ENCODE data around the gene AUP1.

AUP1 gene

DNA sequence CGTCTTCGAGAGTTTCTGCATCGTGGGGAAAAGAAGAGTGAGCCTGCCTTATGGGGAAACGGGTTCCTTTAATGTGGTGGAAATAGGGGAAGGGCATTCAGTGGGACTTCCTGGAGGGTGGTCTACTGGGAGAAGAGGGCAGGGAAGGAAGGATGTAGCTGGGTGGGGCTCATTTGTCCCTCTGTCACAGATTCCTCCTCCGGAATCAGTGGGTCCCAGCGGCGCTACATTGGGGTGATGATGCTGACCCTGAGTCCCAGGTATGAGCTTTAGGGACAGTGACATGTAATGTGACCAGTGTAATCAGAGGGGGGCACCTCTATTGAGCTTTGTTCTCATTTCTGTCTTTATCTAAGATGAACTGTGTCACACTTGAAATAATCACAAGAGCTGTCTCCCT is 2.2 kb upstream of the AUP1 start:
- Histone ChIP-seq H3K36me3 (ENCODE audit: control insufficient read depth in 1 of 2, insufficient read depth in 2 of 2, low read length in 2 of 2) (peaks cover 15 to 29% of the 10 kb centered on the region in 2 donors), H3K9me3 (ENCODE audit: control insufficient read depth in 1 of 2, low read length in 2 of 2) (no peaks in the 10 kb centered on the region), H3K4me3 (ENCODE audit: low read depth in 1 of 2, low read length in 2 of 2) (peak overlapping the region in 1 of 2 donors; percentile 96), H3K4me1 (ENCODE audit: control insufficient read depth in 1 of 2, insufficient read depth in 2 of 2, low read length in 2 of 2) (peaks cover 16 to 25% of the 10 kb centered on the region in 2 donors), H3K27ac (ENCODE audit: low read length) (no peak overlapping the region), H3K27me3 (ENCODE audit: low read depth, low read length) (no peaks in the 10 kb centered on the region)

DNA sequence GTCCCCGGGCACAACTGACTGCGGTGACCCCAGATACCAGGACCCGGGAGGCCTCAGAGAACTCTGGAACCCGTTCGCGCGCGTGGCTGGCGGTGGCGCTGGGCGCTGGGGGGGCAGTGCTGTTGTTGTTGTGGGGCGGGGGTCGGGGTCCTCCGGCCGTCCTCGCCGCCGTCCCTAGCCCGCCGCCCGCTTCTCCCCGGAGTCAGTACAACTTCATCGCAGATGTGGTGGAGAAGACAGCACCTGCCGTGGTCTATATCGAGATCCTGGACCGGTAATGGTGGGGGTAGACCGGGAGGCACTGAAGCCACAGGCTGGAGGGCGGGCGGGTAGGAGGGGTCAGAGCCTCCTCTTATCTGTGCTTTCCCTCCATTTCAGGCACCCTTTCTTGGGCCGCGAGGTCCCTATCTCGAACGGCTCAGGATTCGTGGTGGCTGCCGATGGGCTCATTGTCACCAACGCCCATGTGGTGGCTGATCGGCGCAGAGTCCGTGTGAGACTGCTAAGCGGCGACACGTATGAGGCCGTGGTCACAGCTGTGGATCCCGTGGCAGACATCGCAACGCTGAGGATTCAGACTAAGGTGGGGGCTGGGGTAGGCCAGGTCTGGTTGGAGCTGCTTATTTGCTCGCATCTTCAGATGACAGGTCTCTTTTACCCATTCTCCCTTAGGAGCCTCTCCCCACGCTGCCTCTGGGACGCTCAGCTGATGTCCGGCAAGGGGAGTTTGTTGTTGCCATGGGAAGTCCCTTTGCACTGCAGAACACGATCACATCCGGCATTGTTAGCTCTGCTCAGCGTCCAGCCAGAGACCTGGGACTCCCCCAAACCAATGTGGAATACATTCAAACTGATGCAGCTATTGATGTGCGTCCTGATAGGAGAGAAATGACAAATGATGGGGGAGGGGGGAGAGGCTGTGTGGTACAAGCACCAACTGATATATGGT is 1.0 kb upstream of the AUP1 start:
- H3K27ac ChIP-seq (ENCODE audit: low read length): peak overlapping the region; percentile 70
- peaks cover 18 to 40% of the 10 kb centered on the region in 2 donors for H3K36me3 ChIP-seq (ENCODE audit: control insufficient read depth in 1 of 2, insufficient read depth in 2 of 2, low read length in 2 of 2)
- H3K27me3 ChIP-seq (ENCODE audit: low read depth, low read length): no peaks in the 10 kb centered on the region
- no peaks in the 10 kb centered on the region for H3K9me3 ChIP-seq (ENCODE audit: control insufficient read depth in 1 of 2, low read length in 2 of 2)
- peak overlapping the region; percentile 96 to 99 for H3K4me3 ChIP-seq (ENCODE audit: low read depth in 1 of 2, low read length in 2 of 2)
- H3K4me1 ChIP-seq (ENCODE audit: control insufficient read depth in 1 of 2, insufficient read depth in 2 of 2, low read length in 2 of 2): peaks cover 16 to 25% of the 10 kb centered on the region in 2 donors

DNA sequence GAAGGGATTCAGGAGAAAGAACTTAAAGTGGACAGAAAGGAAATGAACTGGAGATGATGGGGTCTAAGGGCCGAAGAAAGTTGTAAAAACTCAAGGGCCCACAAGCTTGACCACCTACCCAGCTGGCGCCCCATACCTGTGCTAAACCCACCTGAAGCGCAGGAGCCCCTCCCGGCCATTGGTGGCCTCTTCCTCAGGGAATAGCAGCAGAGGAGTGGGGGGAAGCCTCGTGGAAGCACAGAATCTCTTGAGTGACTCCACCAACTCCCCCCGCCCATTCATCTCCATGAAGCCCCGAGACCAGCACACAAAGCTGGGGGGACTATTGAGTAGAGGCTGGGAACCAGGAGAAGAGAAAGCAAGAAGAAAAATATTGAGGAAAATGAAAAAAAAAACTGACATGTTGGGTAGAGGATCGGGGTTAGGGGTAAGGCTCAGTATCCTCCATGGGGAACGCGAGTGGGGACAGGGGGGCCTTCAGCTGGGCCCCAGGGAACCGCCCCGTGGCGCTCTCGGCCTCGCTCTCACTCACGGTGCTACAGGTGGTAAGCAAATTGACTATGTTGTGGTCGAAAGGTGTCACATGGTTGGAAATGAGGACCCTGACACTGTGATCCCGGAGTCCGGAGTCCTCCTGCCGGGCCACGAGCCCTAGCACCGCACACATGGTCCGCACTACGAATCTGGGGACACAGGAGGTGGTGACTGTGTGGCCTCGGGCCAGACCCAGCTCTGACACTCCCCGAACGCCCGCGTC is 728 bp downstream of the AUP1 start:
- H3K36me3 ChIP-seq (ENCODE audit: control insufficient read depth in 1 of 2, insufficient read depth in 2 of 2, low read length in 2 of 2): peaks cover 18 to 42% of the 10 kb centered on the region in 2 donors

DNA sequence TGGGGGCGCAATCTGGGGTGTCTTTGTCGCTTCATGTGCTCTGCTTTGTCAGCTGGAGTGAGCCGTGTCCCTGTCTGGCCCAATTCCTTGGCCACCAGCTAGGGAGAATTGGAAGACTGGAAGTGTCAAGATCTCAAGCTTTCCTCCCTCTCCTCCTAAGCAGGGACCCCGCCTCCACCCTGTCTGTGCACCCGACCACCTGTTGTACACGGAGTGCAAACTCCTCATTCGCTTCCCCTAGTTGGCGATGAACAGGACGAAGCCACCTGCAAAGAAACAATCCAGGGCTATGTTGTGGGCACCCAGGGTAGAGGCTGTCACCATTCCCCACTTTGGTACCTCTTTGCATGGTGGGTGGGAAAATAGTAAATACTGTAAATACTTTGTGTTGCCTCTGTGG is 1.8 kb downstream of the AUP1 start:
- H3K4me1 ChIP-seq (ENCODE audit: control insufficient read depth in 1 of 2, insufficient read depth in 2 of 2, low read length in 2 of 2): peaks cover 16 to 25% of the 10 kb centered on the region in 2 donors
- H3K9me3 ChIP-seq (ENCODE audit: control insufficient read depth in 1 of 2, low read length in 2 of 2): no peaks in the 10 kb centered on the region
- no peaks in the 10 kb centered on the region for H3K27me3 ChIP-seq (ENCODE audit: low read depth, low read length)
- no peak overlapping the region for H3K27ac ChIP-seq (ENCODE audit: low read length)
- H3K36me3 ChIP-seq (ENCODE audit: control insufficient read depth in 1 of 2, insufficient read depth in 2 of 2, low read length in 2 of 2): peaks cover 13 to 35% of the 10 kb centered on the region in 2 donors
- H3K4me3 ChIP-seq (ENCODE audit: low read depth in 1 of 2, low read length in 2 of 2): no peak overlapping the region

More for the DNA sequence above, 728 bp downstream of the AUP1 start:
- Histone ChIP-seq H3K4me1 (ENCODE audit: control insufficient read depth in 1 of 2, insufficient read depth in 2 of 2, low read length in 2 of 2) (peaks cover 16 to 25% of the 10 kb centered on the region in 2 donors), H3K4me3 (ENCODE audit: low read depth in 1 of 2, low read length in 2 of 2) (peak overlapping the region; percentile 96 to 99), H3K27me3 (ENCODE audit: low read depth, low read length) (no peaks in the 10 kb centered on the region), H3K27ac (ENCODE audit: low read length) (peak overlapping the region; percentile 81), H3K9me3 (ENCODE audit: control insufficient read depth in 1 of 2, low read length in 2 of 2) (no peaks in the 10 kb centered on the region)

DNA sequence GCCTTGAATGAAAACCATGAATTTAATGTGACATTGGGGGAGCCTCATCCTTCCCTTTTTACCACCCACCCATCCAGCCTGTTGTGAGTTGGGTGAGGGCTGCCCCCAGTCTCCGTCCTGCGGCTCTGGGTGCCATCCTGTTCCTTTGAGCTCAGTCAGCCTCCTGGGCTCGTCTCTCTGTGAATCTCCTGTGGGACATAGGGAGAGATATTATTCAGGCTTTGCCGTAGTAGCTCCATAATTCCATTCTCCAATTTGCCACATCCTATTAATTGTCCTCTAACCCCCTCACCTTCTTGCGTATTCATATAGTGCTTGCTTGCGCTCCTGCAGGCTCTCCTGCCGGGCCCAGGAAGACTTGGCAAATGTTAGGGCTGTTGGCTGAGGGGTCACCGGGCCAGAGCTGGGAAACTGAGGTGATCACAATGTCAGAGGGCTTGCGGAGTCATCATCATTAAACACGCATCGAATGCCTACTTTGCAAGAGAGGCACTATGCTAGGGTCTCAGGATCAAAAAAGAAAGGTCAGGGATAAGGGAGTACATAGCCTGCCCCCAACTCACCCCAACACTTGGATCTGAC is 2.8 kb downstream of the AUP1 start:
- H3K4me3 ChIP-seq (ENCODE audit: low read depth in 1 of 2, low read length in 2 of 2): no peak overlapping the region
- H3K27me3 ChIP-seq (ENCODE audit: low read depth, low read length): no peaks in the 10 kb centered on the region
- peaks cover 16 to 25% of the 10 kb centered on the region in 2 donors for H3K4me1 ChIP-seq (ENCODE audit: control insufficient read depth in 1 of 2, insufficient read depth in 2 of 2, low read length in 2 of 2)
- no peak overlapping the region for H3K27ac ChIP-seq (ENCODE audit: low read length)
- peaks cover 13 to 30% of the 10 kb centered on the region in 2 donors for H3K36me3 ChIP-seq (ENCODE audit: control insufficient read depth in 1 of 2, insufficient read depth in 2 of 2, low read length in 2 of 2)
- no peaks in the 10 kb centered on the region for H3K9me3 ChIP-seq (ENCODE audit: control insufficient read depth in 1 of 2, low read length in 2 of 2)

DNA sequence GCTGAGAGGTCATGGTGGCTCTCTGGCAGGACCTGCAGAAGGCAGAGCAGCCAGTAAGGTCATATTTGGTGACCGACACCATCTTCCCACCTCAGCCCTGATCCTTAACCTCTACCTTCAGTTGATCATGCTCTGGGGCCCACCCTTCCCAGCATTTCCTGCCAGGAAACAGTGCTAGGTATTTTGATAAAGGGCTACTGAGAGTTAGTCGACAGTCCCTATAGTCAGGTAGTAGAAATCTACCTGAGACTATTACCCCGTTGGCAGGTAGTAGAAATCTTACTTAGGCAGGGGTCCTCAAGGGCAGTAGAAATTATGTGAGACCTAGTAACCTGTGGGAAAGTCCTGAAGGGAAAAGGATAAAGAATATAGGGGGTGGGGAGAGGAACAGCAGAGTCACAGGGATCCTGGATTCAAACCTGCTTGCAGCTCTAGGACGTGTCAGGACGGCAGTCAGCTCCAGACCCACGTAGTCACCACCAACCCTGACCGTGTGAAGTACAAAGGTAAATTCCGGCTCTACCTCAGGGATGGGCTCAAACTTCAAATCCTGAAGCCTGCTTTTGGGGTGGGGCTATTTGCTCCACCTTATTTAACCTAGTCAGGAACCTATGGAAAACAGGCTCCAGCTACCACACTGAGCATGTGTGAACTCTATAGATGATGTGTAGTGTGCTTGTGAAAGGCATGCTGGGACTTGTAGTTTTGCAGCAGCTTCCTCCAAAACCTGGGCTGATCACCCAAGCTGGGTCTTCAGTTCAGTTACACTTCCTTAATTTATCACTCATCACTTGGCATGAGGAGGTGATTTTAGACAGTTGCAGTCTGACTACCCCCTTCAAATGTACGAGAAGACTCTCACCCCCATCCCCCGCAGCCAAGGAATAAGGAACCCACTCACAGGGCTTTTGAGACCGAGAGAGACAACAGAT is 3.5 kb downstream of the AUP1 start, which contains the start of gene DQX1:
Gene DQX1 (minus strand): TSS at position 515 of the 932 bp plus-strand sequence. CDS start 502 bp downstream, at position 13.
- H3K4me1 ChIP-seq (ENCODE audit: control insufficient read depth in 1 of 2, insufficient read depth in 2 of 2, low read length in 2 of 2): peaks cover 10 to 17% of the 10 kb centered on the region in 2 donors
- H3K27ac ChIP-seq (ENCODE audit: low read length): peak within 1 kb of the TSS; percentile 74
- peaks cover 13 to 30% of the 10 kb centered on the region in 2 donors for H3K36me3 ChIP-seq (ENCODE audit: control insufficient read depth in 1 of 2, insufficient read depth in 2 of 2, low read length in 2 of 2)
- no peaks in the 10 kb centered on the region for H3K9me3 ChIP-seq (ENCODE audit: control insufficient read depth in 1 of 2, low read length in 2 of 2)
- no peaks in the 10 kb centered on the region for H3K27me3 ChIP-seq (ENCODE audit: low read depth, low read length)
- H3K4me3 ChIP-seq (ENCODE audit: low read depth in 1 of 2, low read length in 2 of 2): peak within 1 kb of the TSS in 1 of 2 donors; percentile 21

DNA sequence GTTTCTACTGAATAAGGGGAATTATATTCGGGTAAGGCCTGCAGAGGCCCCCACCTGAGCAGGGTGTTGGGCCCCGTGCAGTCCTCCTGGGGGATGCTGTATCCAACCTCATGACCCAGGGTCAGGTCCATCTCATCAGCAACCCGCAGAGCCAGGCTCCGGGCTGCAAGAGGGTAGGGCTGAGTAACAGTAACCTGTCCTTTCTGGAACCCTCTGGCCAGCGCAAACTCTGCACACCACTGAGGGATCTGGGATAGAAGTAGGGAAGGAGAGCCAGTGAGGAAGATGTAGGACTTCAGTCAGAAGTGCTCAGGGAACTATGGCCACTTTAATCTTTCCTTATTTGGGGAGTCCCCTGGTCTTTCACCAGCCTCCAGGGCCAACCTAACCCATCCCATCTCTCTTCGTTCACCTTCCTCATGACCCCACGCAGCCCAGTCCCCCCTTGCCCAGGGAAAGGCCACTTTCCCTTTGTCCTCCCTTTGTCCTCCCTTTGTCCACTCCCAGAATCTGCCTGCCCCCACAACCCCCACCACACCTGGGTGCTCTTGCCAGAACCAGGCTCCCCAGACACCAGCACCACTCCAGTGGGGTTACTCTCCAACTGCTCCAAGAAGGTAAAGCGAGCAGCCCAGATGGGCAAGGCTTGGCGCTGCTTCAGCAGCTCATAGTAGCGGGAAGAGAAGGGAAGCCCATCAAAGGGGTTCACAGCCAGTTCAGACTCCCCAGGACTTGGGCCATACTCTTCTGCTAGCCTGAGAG is 4.4 kb downstream of the AUP1 start:
- H3K27ac ChIP-seq (ENCODE audit: low read length): peak overlapping the region; percentile 74
- no peaks in the 10 kb centered on the region for H3K27me3 ChIP-seq (ENCODE audit: low read depth, low read length)
- H3K4me3 ChIP-seq (ENCODE audit: low read depth in 1 of 2, low read length in 2 of 2): peak overlapping the region in 1 of 2 donors; percentile 21
- peaks cover 13 to 30% of the 10 kb centered on the region in 2 donors for H3K36me3 ChIP-seq (ENCODE audit: control insufficient read depth in 1 of 2, insufficient read depth in 2 of 2, low read length in 2 of 2)
- H3K9me3 ChIP-seq (ENCODE audit: control insufficient read depth in 1 of 2, low read length in 2 of 2): no peaks in the 10 kb centered on the region
- peaks cover 6 to 13% of the 10 kb centered on the region in 2 donors for H3K4me1 ChIP-seq (ENCODE audit: control insufficient read depth in 1 of 2, insufficient read depth in 2 of 2, low read length in 2 of 2)

DNA sequence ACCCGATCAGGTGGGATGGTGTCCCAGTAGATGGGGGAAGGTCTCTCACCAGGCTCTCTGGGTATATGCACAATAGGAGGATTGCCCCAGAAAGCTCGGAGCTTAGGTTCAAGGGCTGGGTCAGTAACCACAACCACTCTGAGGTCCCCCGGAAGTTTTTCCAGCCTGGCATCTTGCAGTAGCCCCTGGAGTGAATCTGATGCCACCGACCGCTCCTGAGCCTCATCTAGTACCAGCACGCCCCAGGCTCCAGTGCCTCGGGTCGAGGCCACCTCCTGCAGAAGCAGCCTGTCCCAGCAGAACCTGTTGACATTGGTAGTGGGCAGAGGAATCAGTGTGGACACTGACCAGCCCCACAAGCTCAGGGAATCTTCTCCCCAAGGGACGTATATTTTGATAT is 5.5 kb downstream of the AUP1 start:
- Histone ChIP-seq H3K27me3 (ENCODE audit: low read depth, low read length) (peaks cover under 1% of the 10 kb centered on the region), H3K9me3 (ENCODE audit: control insufficient read depth in 1 of 2, low read length in 2 of 2) (no peaks in the 10 kb centered on the region), H3K4me1 (ENCODE audit: control insufficient read depth in 1 of 2, insufficient read depth in 2 of 2, low read length in 2 of 2) (peaks cover 6 to 13% of the 10 kb centered on the region in 2 donors), H3K4me3 (ENCODE audit: low read depth in 1 of 2, low read length in 2 of 2) (no peak overlapping the region), H3K27ac (ENCODE audit: low read length) (no peak overlapping the region), H3K36me3 (ENCODE audit: control insufficient read depth in 1 of 2, insufficient read depth in 2 of 2, low read length in 2 of 2) (peaks cover 13 to 30% of the 10 kb centered on the region in 2 donors)

DNA sequence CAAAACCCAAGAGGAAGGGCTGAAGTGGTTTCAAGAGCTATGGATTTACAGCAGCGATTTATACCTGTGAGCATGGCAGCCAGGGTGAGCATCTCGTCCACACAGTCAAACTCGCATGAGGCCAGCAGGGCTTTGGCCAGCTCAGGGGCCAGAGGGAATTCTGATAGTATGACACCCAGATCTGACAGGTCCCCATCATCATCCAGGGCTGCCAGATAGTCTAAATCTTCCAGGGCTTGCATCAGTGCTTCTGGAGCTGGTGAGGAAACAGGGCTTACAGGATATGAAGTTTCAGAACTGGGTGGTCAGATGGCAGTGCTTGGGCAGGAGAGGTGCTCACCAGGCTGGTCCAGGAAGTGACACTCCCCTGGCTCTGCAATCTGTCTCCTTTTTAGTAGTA is 7.0 kb downstream of the AUP1 start:
- Histone ChIP-seq H3K9me3 (ENCODE audit: control insufficient read depth in 1 of 2, low read length in 2 of 2) (no peaks in the 10 kb centered on the region), H3K27ac (ENCODE audit: low read length) (no peak overlapping the region), H3K4me3 (ENCODE audit: low read depth in 1 of 2, low read length in 2 of 2) (no peak overlapping the region), H3K27me3 (ENCODE audit: low read depth, low read length) (peaks cover 12% of the 10 kb centered on the region), H3K4me1 (ENCODE audit: control insufficient read depth in 1 of 2, insufficient read depth in 2 of 2, low read length in 2 of 2) (no peaks in the 10 kb centered on the region), H3K36me3 (ENCODE audit: control insufficient read depth in 1 of 2, insufficient read depth in 2 of 2, low read length in 2 of 2) (peaks cover 11 to 22% of the 10 kb centered on the region in 2 donors)

DNA sequence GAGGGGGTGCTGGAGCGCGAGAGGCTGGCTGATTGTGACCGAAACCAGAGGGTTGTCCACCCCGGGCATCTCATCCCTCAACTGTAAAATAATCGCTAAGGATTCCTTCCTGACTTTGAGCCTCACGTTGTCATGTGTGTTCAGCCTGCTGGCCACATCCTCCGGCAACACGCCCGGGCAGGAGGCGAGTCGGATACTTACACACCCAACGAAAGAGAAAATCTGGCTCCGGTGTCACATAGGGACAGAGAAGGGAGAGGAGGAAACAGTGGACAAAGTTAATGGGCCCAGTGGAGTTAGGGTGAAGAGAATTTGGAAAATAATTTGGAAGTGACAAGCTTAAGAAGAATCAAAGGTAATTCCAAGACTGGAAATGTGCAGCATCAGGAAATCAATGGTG is 12.9 kb downstream of the AUP1 start:
- peaks cover 0 to 30% of the 10 kb centered on the region in 2 donors for H3K4me1 ChIP-seq (ENCODE audit: control insufficient read depth in 1 of 2, insufficient read depth in 2 of 2, low read length in 2 of 2)
- no peaks in the 10 kb centered on the region for H3K9me3 ChIP-seq (ENCODE audit: control insufficient read depth in 1 of 2, low read length in 2 of 2)
- no peaks in the 10 kb centered on the region for H3K36me3 ChIP-seq (ENCODE audit: control insufficient read depth in 1 of 2, insufficient read depth in 2 of 2, low read length in 2 of 2)
- peaks cover 66% of the 10 kb centered on the region for H3K27me3 ChIP-seq (ENCODE audit: low read depth, low read length)
- H3K4me3 ChIP-seq (ENCODE audit: low read depth in 1 of 2, low read length in 2 of 2): peak overlapping the region in 1 of 2 donors; percentile 62
- no peak overlapping the region for H3K27ac ChIP-seq (ENCODE audit: low read length)

All from muscle layer of duodenum (tissue), 2 donors.